ENCODE results near the gene SMIM12.
A peak's percentile ranks its signal among the peaks of the same experiment; 100 is the strongest.

The SMIM12 gene

DNA sequence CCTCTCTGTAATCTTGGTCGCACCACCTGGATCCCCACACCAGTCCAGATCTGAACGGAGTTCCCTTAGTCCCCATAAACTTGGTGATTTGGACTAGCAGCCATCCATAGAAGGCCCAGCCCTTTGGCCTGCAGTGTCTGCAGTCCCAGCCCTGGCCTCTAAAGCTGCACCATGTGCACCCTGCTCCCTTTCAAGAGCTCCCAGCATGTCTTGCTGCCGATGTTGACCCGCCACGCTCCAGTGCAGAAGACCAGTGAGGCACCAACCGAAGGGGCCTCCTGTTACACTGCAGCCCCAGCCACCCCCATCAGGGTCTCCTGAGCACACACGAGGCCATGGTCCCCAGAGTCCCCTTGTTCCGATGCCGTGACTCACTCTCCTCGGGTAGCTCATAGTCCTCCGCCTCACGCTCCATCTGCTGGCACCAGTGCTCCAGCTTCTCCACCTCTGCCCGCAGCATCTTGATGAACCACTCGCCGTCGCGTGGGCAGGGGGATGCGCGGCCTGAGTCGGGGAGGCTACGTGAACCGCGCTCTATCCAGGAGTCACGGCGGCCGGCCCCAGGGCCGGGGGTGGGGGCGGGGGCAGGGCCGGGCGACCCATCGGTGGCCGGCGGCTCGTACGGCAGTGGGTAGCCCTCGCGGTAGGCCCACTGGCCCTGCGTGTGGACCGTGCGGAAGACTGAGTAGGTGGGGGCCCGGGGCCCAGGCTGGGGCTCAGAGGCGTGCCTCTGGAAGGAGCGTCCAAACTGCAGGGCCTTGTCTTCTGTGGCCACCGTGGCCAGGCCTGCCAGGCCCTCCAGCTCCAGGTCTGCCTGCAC lies 8.9 kb upstream of the SMIM12 start:
- TF ChIP-seq, protein P1, sequence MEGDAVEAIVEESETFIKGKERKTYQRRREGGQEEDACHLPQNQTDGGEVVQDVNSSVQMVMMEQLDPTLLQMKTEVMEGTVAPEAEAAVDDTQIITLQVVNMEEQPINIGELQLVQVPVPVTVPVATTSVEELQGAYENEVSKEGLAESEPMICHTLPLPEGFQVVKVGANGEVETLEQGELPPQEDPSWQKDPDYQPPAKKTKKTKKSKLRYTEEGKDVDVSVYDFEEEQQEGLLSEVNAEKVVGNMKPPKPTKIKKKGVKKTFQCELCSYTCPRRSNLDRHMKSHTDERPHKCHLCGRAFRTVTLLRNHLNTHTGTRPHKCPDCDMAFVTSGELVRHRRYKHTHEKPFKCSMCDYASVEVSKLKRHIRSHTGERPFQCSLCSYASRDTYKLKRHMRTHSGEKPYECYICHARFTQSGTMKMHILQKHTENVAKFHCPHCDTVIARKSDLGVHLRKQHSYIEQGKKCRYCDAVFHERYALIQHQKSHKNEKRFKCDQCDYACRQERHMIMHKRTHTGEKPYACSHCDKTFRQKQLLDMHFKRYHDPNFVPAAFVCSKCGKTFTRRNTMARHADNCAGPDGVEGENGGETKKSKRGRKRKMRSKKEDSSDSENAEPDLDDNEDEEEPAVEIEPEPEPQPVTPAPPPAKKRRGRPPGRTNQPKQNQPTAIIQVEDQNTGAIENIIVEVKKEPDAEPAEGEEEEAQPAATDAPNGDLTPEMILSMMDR (IDR thresholded peaks at IDR 0.05) = no peak
- H3K27ac ChIP-seq = no peak overlapping the region
- peaks cover 44% of the 10 kb centered on the region for H3K27me3 ChIP-seq

DNA sequence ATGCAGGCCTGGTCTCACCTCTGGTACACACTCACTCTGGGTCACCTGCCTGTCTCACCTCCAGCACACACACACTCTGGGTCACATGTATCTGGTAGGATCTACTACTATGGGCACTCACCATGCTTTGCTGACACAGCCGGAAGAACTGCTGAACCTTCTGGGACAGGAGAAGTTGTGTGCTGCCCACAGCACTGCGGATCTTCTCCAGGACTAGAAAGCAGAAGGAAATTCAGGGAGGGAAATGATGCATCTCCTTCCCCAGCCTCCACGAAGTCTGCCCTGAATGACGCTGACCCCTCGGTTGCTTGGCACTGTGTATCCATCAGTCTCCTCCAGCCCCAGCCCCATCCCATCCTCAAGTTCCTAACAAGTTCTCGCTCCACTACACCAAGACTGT lies 7.9 kb upstream of the SMIM12 start:
- Histone ChIP-seq H3K36me3 (no peaks in the 10 kb centered on the region), H3K27ac (no peak overlapping the region), H3K4me1 (ENCODE audit: control insufficient read depth in 1 of 2, insufficient read depth in 1 of 2, low read depth in 1 of 2, low read length in 1 of 2) (peaks cover 17 to 20% of the 10 kb centered on the region in 2 experiments), H3K27me3 (peaks cover 42% of the 10 kb centered on the region), H3K4me3 (ENCODE audit: low read depth in 1 of 2, low read length in 1 of 2) (no peak overlapping the region), H3K9me3 (no peaks in the 10 kb centered on the region)
- TF ChIP-seq, protein P1 (IDR thresholded peaks at IDR 0.05) = no peak

More for the DNA sequence above, 8.9 kb upstream of the SMIM12 start:
- Histone ChIP-seq H3K36me3 (no peaks in the 10 kb centered on the region), H3K4me3 (ENCODE audit: low read depth in 1 of 2, low read length in 1 of 2) (no peak overlapping the region), H3K9me3 (no peaks in the 10 kb centered on the region), H3K4me1 (ENCODE audit: control insufficient read depth in 1 of 2, insufficient read depth in 1 of 2, low read depth in 1 of 2, low read length in 1 of 2) (peaks cover 17 to 20% of the 10 kb centered on the region in 2 experiments)

DNA sequence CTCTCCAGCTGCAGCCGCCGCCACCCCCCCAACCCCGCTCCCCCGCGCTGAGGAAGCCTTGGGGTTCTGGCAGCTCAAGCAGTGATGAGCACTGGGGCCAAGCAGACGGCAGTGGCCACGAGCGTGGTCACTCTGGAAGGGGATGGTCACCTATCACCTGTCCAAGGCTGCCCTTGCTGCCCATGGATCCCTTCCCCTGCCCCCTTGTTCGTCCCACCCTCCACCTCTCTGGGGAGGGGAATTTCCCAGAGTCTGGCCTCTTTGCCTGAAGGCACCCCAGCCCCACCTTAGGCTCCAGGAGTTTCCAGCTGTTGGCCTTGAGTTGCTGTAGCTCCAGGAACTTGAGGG lies 7.2 kb upstream of the SMIM12 start:
- H3K9me3 ChIP-seq = no peaks in the 10 kb centered on the region
- H3K36me3 ChIP-seq = no peaks in the 10 kb centered on the region
- TF ChIP-seq, protein P1 (IDR thresholded peaks at IDR 0.05) = no peak
- H3K4me3 ChIP-seq (ENCODE audit: low read depth in 1 of 2, low read length in 1 of 2) = peak overlapping the region; percentile 78
- H3K27ac ChIP-seq = no peak overlapping the region
- peaks cover 17 to 20% of the 10 kb centered on the region in 2 experiments for H3K4me1 ChIP-seq (ENCODE audit: control insufficient read depth in 1 of 2, insufficient read depth in 1 of 2, low read depth in 1 of 2, low read length in 1 of 2)
- peaks cover 42% of the 10 kb centered on the region for H3K27me3 ChIP-seq

DNA sequence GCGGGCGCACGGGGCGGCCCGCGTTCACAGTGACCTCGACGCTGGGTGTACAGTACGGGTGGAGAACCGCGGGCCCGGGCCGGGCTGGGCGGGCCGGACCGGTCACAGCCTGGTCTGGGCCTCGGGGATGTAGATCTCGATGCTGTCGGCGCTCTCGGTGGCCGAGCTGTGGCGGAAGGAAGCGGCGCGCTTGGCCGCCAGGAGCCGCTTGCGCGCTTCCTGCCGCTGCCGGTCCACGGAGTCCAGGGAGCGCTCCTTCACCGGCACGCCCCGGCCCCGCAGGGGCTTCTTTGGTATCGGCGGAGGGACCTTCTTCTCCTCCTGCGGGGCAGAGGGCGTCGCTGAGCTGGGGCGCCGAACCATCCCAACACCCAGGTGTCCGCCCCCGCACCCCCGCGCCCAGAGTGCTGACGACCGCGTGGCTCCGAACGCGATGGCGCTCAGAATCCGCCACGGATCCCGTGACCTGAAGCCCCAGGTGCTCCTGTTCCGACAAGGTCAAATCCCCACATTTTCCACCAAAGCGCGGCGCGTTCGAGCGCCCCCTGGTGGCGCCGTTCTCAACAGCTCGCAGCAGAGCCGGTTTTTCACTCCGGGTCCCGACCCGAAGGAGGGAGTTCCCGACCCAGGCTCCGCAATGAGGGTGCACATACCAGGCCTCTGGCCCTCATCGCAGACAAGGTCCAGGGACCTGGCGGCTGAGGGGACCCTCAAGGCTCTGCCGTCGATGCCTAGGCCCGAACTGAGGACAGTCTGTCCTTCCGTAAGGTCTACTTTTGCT lies 6.6 kb upstream of the SMIM12 start:
- H3K9me3 ChIP-seq = no peaks in the 10 kb centered on the region
- H3K4me3 ChIP-seq (ENCODE audit: low read depth in 1 of 2, low read length in 1 of 2) = peak overlapping the region; percentile 78
- no peaks in the 10 kb centered on the region for H3K36me3 ChIP-seq
- peaks cover 17 to 20% of the 10 kb centered on the region in 2 experiments for H3K4me1 ChIP-seq (ENCODE audit: control insufficient read depth in 1 of 2, insufficient read depth in 1 of 2, low read depth in 1 of 2, low read length in 1 of 2)
- peaks cover 38% of the 10 kb centered on the region for H3K27me3 ChIP-seq
- TF ChIP-seq, protein P1 (IDR thresholded peaks at IDR 0.05) = peak; percentile 89
- peak overlapping the region; percentile 55 for H3K27ac ChIP-seq

DNA sequence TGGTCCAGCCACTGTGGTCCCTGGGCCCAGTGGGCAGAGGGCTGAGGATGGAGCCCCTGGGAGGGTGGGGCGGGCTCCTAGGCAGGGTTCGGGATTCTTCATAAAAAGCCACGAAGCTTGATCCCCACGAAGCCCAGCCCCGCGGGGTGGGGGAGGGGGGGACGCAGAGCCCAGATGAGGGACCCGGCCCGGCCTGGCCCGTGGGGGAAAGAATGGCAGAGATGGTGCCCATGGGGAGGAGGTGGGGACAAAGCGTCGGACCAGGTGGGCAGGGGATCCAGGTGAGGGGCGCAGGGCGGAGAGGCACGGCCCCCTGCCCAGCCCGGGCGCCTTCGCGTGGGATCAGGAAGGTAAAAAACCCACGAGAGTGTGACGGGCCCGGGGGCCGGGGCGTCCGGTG lies 6.0 kb upstream of the SMIM12 start:
- Histone ChIP-seq H3K27ac (peak overlapping the region; percentile 55), H3K4me3 (ENCODE audit: low read depth in 1 of 2, low read length in 1 of 2) (peak overlapping the region; percentile 78), H3K4me1 (ENCODE audit: control insufficient read depth in 1 of 2, insufficient read depth in 1 of 2, low read depth in 1 of 2, low read length in 1 of 2) (peaks cover 17 to 20% of the 10 kb centered on the region in 2 experiments), H3K27me3 (peaks cover 32% of the 10 kb centered on the region), H3K36me3 (no peaks in the 10 kb centered on the region), H3K9me3 (no peaks in the 10 kb centered on the region)
- TF ChIP-seq, protein P1 (IDR thresholded peaks at IDR 0.05) = no peak

Measured in neutrophil (primary cell).